Natural killer cell treated with Interleukin-12 subunit alpha and Interleukin-12 subunit beta and Interleukin-15 and Interleukin-18, amount 100 ng/mL, for 72 hours (primary cell): ENCODE measurements around the gene EPHA7. TPM values are rescaled to one million over a fixed set of nuclear protein-coding genes. Genes with fewer than 3 reads are reported as not detected.

Experiments used
- ATAC-seq, 2 donors: fragments of 150-1000 bp; cut with Tn5 transposase in 1 of 2; sonication (Bioruptor Pico), chemical (Tn5 transposase) in 1 of 2; 2 replicates each; pipeline ENCODE4 v1.10.0; 2021
- DNase-seq: peaks from one replicate; pipeline ENCODE4 v3.0.0; 2022; ENCODE audit warnings: low spot score
- H3K27ac Mint-ChIP-seq, 2 donors: 1 replicate in 1 of 2; 2 replicates in 1 of 2; pipeline ENCODE4 v1.8.0; 2022; ENCODE audit warnings: mixed read lengths in 2 of 2, mild to moderate bottlenecking in 1 of 2, moderate library complexity in 1 of 2
- H3K27me3 Mint-ChIP-seq, 2 donors: 1 replicate in 1 of 2; 2 replicates in 1 of 2; pipeline ENCODE4 v1.8.0; 2022; ENCODE audit warnings: mixed read lengths in 2 of 2
- H3K36me3 Mint-ChIP-seq: one replicate; pipeline ENCODE4 v1.8.0; 2022; ENCODE audit warnings: mixed read lengths
- H3K4me1 Mint-ChIP-seq, 2 donors: 1 replicate in 1 of 2; 2 replicates in 1 of 2; pipeline ENCODE4 v1.8.0; 2022; ENCODE audit warnings: low read depth in 2 of 2, mixed read lengths in 2 of 2, mild to moderate bottlenecking in 1 of 2
- H3K4me3 Mint-ChIP-seq: one replicate; pipeline ENCODE4 v1.8.0; 2022; ENCODE audit warnings: mixed read lengths
- H3K9me3 Mint-ChIP-seq: 2 replicates; pipeline ENCODE4 v1.8.0; 2022; ENCODE audit warnings: mixed read lengths
- total RNA-seq, 2 donors: library from RNA; stranded (reverse); gene quantifications; one replicate each; pipeline ENCODE4 v1.2.3, GENCODE V29; 2022

EPHA7 gene
- total RNA-seq, 2 donors from 2014 or later: not detected

DNA sequence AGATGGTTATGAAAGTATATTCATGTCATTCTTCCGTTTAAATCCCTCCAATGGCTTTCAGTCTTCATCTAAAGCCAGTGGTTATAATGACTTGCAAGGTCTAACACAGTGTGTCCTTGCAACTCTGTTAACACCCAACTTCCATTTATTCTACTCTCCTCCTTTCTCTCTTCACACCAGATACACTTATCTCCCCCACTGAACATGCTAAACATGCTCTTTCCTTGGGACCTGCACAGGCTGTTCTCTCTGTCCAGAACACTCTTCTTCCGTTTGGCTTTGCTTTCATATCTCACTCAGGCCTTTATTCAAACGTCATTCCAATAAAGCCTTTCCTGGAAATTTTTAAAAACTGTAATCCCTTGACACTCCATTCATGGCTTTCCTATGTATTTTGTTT lies 91.5 kb downstream of the EPHA7 start:
- no peaks in the 10 kb centered on the region for H3K36me3 Mint-ChIP-seq
- DNase-seq: no peak
- H3K27me3 Mint-ChIP-seq: no peaks in the 10 kb centered on the region
- no peak overlapping the region for H3K4me3 Mint-ChIP-seq
- no peaks in the 10 kb centered on the region for H3K4me1 Mint-ChIP-seq
- no peak overlapping the region for H3K27ac Mint-ChIP-seq
- H3K9me3 Mint-ChIP-seq: peaks cover 12% of the 10 kb centered on the region
- no peak for ATAC-seq

- ATAC-seq: no peak
- Mint-ChIP-seq H3K4me3 (no peak overlapping the region), H3K4me1 (no peaks in the 10 kb centered on the region), H3K36me3 (no peaks in the 10 kb centered on the region), H3K9me3 (peaks cover 12% of the 10 kb centered on the region), H3K27ac (no peak overlapping the region), H3K27me3 (no peaks in the 10 kb centered on the region)
- no peak for DNase-seq
Measured at GRCh38 chr6:93325761-93326160, 93.6 kb downstream of the EPHA7 start.

DNA sequence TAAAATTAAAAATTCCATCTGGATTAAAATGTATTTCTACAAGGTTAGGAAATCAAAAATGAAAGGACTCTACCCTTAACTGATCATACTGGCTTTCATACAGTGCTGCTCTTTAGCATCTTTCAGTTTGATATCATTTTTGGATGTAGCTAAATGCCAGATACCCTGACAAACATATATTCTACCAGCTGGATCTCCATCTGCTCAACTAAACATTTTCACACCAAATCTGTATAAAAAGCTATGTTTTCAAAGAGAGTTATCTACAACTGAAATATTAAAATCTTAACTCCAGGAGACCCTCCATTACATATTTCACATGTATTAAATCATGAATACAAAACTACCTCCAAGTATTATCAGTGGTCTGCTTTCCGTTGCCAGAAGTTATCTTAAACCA lies 95.7 kb downstream of the EPHA7 start:
- ATAC-seq (no peak), DNase-seq (no peak)
- no peaks in the 10 kb centered on the region for H3K36me3 Mint-ChIP-seq
- H3K9me3 Mint-ChIP-seq: peaks cover 18% of the 10 kb centered on the region
- no peaks in the 10 kb centered on the region for H3K4me1 Mint-ChIP-seq
- H3K27me3 Mint-ChIP-seq: no peaks in the 10 kb centered on the region
- H3K27ac Mint-ChIP-seq: no peak overlapping the region
- H3K4me3 Mint-ChIP-seq: no peak overlapping the region

DNA sequence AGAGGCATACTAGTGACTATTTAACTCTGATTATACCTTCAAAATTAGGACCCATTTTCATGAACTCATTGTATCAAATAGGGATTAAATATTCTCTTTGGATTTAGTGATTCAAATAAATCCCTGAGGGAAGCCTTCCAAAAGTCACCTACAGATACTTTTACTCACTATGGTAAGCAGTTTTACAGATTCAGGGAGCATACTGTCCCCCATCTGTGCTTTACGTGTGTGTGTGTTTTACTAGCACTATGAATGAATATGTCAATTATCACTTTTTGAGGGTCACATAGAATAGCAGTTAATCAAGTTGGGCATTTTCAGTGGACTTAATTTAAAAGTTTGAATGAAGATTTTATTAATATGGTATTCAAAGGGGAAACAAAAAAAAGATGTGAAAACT lies 96.7 kb downstream of the EPHA7 start:
- Mint-ChIP-seq H3K4me1 (no peaks in the 10 kb centered on the region), H3K36me3 (no peaks in the 10 kb centered on the region), H3K9me3 (peaks cover 14% of the 10 kb centered on the region), H3K27me3 (no peaks in the 10 kb centered on the region), H3K4me3 (no peak overlapping the region), H3K27ac (no peak overlapping the region)
- no peak for DNase-seq
- no peak for ATAC-seq

DNA sequence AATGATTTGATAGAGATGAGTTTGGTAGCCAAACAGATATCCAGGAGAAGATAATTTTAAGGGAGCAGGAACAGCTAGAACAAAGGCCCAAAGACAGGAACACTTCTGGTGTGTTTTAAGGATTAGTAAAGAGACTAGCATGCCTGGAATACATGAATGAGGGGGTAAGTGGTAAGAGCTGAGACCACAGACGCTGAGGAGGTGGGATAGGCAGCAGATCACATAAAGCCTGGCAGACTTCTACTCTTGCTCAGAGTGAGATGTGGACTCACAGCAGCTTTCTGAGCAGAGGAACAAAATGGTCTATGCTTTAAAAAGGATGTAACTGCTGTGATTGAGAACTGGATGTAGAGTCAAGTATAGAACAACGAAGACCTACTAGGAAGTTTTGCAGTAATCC lies 100.1 kb downstream of the EPHA7 start:
- H3K9me3 Mint-ChIP-seq: peaks cover 6% of the 10 kb centered on the region
- H3K4me3 Mint-ChIP-seq: no peak overlapping the region
- H3K27me3 Mint-ChIP-seq: no peaks in the 10 kb centered on the region
- H3K27ac Mint-ChIP-seq: no peak overlapping the region
- H3K4me1 Mint-ChIP-seq: no peaks in the 10 kb centered on the region
- DNase-seq (no peak), ATAC-seq (no peak)
- H3K36me3 Mint-ChIP-seq: no peaks in the 10 kb centered on the region

DNA sequence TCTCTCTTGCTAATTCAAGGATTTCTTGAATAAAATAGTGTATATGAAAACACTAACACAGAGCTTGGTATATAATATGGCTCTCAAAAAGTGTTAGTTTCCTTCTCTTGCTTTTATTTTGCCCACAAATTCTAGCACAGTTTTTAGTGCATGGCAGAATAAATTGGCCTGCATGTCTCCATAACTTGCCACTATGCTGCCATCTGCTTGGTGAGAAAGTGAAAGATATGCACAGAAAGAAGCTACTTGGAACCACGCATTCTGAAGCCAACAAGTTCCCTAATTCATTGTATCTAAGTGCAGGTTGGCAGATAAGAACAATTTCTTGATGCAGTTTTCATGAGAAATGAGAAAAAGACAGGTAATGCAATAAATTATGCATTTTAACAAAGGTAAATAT lies 101.2 kb downstream of the EPHA7 start:
- H3K4me3 Mint-ChIP-seq: no peak overlapping the region
- ATAC-seq (no peak), DNase-seq (no peak)
- H3K27ac Mint-ChIP-seq: no peak overlapping the region
- no peaks in the 10 kb centered on the region for H3K36me3 Mint-ChIP-seq
- H3K4me1 Mint-ChIP-seq: no peaks in the 10 kb centered on the region
- H3K27me3 Mint-ChIP-seq: no peaks in the 10 kb centered on the region
- peaks cover 6% of the 10 kb centered on the region for H3K9me3 Mint-ChIP-seq

- ATAC-seq: no peak
- H3K9me3 Mint-ChIP-seq: peaks cover 6% of the 10 kb centered on the region
- H3K27ac Mint-ChIP-seq: no peak overlapping the region
- no peaks in the 10 kb centered on the region for H3K4me1 Mint-ChIP-seq
- no peak for DNase-seq
- no peaks in the 10 kb centered on the region for H3K36me3 Mint-ChIP-seq
- H3K27me3 Mint-ChIP-seq: no peaks in the 10 kb centered on the region
- no peak overlapping the region for H3K4me3 Mint-ChIP-seq
Measured at GRCh38 chr6:93317592-93317991, 101.8 kb downstream of the EPHA7 start.

DNA sequence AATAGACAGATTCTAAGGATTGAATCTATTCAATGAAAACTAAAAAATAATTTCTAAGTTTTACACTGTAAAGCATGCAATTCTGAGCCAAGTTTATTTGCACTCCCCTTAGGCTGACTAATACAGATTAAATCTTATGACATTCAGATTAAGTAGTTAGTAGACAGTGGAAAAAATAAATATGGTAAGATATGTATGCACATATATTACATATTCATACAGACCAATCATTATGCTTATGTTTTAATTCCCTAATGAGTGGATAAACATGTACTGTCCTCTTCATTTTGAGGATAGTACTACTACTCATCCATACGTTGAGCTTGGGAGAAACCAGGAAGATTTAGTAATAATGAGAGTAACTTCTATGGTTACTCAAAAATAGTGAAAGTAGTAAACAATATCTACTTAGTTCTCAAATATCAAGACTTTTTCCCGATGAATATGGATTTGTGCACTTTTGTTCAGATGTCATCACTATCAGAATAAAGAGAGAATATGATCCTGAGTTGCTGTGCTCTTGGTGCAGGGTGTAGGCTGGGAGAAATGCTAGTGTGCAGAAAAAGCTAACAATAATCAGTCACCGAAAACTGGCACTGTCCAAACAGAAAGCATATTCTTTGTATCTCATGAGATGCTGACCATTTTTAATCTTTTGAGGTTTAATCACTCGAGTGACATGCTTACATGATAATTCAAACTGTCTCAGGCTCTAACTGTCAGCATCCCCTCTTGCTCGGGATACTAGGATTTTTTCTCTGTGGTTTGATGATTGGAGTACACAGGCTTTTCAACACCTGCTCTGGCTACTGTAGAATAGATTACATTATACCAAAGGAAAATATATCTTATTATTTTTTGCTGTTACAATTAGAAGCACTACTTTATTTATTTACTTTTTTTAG lies 111.6 kb downstream of the EPHA7 start:
- Mint-ChIP-seq H3K4me3 (no peak overlapping the region), H3K27me3 (no peaks in the 10 kb centered on the region), H3K27ac (no peak overlapping the region), H3K9me3 (peaks cover 6% of the 10 kb centered on the region), H3K36me3 (no peaks in the 10 kb centered on the region), H3K4me1 (no peaks in the 10 kb centered on the region)
- DNase-seq: no peak
- ATAC-seq: no peak

DNA sequence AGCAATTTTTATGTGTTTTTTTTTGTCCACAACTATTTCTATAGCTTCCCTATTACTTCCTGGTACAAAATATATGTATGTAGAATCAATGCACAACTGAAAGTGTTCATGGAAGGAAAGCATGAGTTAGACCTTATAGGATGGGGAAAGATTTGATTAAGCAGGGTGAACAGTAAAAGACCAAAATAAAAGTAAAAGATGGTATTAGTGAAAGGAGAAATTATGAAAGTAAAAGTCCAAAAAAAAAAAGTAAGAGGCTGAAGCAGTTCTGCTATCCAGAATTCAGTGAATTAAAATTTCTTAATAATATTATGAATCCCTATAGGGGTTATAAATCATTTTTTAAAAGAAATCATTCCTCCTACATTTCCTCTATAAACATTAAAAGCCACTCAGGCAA lies 114.3 kb downstream of the EPHA7 start:
- Mint-ChIP-seq H3K4me3 (no peak overlapping the region), H3K27ac (no peak overlapping the region), H3K9me3 (peaks cover 7% of the 10 kb centered on the region), H3K36me3 (no peaks in the 10 kb centered on the region), H3K27me3 (no peaks in the 10 kb centered on the region), H3K4me1 (no peaks in the 10 kb centered on the region)
- DNase-seq (no peak), ATAC-seq (no peak)

- Mint-ChIP-seq H3K9me3 (peaks cover 10% of the 10 kb centered on the region), H3K36me3 (no peaks in the 10 kb centered on the region), H3K27ac (no peak overlapping the region), H3K27me3 (no peaks in the 10 kb centered on the region), H3K4me1 (no peaks in the 10 kb centered on the region), H3K4me3 (no peak overlapping the region)
- ATAC-seq (no peak), DNase-seq (no peak)
Measured at GRCh38 chr6:93304505-93304904, 114.9 kb downstream of the EPHA7 start.

- H3K27ac Mint-ChIP-seq: no peak overlapping the region
- peaks cover 10% of the 10 kb centered on the region for H3K9me3 Mint-ChIP-seq
- H3K36me3 Mint-ChIP-seq: no peaks in the 10 kb centered on the region
- ATAC-seq: no peak
- no peaks in the 10 kb centered on the region for H3K27me3 Mint-ChIP-seq
- no peaks in the 10 kb centered on the region for H3K4me1 Mint-ChIP-seq
- no peak overlapping the region for H3K4me3 Mint-ChIP-seq
- no peak for DNase-seq
Measured at GRCh38 chr6:93300661-93301060, 118.7 kb downstream of the EPHA7 start.

DNA sequence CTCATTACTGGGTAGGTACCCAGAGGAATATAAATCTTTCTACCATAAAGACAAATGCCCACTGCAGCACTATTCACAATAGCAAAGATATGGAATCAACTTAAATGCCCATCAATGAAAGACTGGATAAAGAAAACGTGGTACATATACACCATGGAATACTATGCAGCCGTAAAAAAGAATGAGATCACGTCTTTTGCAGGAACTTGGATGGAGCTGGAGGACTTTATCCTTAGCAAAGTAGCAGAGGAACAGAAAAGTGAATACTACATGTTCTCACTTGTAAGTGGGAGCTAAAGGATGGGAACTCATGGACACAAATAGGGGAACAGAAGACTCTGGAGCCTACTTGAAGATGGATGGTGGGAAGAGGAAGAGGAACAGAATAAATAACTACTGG lies 119.7 kb downstream of the EPHA7 start:
- no peak for DNase-seq
- Mint-ChIP-seq H3K9me3 (peaks cover 10% of the 10 kb centered on the region), H3K4me3 (no peak overlapping the region), H3K27ac (no peak overlapping the region), H3K36me3 (no peaks in the 10 kb centered on the region), H3K4me1 (no peaks in the 10 kb centered on the region), H3K27me3 (no peaks in the 10 kb centered on the region)
- ATAC-seq: no peak

- H3K4me1 Mint-ChIP-seq: no peaks in the 10 kb centered on the region
- DNase-seq (no peak), ATAC-seq (no peak)
- peaks cover 2% of the 10 kb centered on the region for H3K9me3 Mint-ChIP-seq
- H3K27ac Mint-ChIP-seq: no peak overlapping the region
- no peak overlapping the region for H3K4me3 Mint-ChIP-seq
- no peaks in the 10 kb centered on the region for H3K36me3 Mint-ChIP-seq
- H3K27me3 Mint-ChIP-seq: no peaks in the 10 kb centered on the region
Measured at GRCh38 chr6:93295631-93296030, 123.7 kb downstream of the EPHA7 start.

GRCh38 chr6:93294879-93295278 lies 124.5 kb downstream of the EPHA7 start:
- Mint-ChIP-seq H3K36me3 (no peaks in the 10 kb centered on the region), H3K27ac (no peak overlapping the region)

GRCh38 chr6:93293872-93294271 lies 125.5 kb downstream of the EPHA7 start:
- Mint-ChIP-seq H3K36me3 (no peaks in the 10 kb centered on the region), H3K4me3 (no peak overlapping the region), H3K27ac (no peak overlapping the region), H3K27me3 (no peaks in the 10 kb centered on the region), H3K4me1 (no peaks in the 10 kb centered on the region), H3K9me3 (no peaks in the 10 kb centered on the region)
- ATAC-seq (no peak), DNase-seq (no peak)

More at GRCh38 chr6:93294879-93295278, 124.5 kb downstream of the EPHA7 start:
- ATAC-seq: no peak
- H3K9me3 Mint-ChIP-seq: peaks cover 2% of the 10 kb centered on the region
- no peak for DNase-seq
- no peaks in the 10 kb centered on the region for H3K4me1 Mint-ChIP-seq
- no peaks in the 10 kb centered on the region for H3K27me3 Mint-ChIP-seq
- no peak overlapping the region for H3K4me3 Mint-ChIP-seq
